HuH-7.5 (cell line): ENCODE measurements around the gene MSI2.
A peak's percentile ranks its signal among the peaks of the same experiment; 100 is the strongest.

Experiments used
- DNase-seq: peaks from one replicate; pipeline ENCODE4 v3.0.0; 2011; ENCODE audit warnings: low spot score

MSI2 gene

GRCh38 chr17:57395721-57396321 lies 139.5 kb downstream of the MSI2 start:
- DNase-seq: no peak

GRCh38 chr17:57396511-57396921 lies 140.2 kb downstream of the MSI2 start:
- no peak for DNase-seq

- no peak for DNase-seq
These were observed 141.1 kb downstream of the MSI2 start for GRCh38 chr17:57397402-57397801.

GRCh38 chr17:57399690-57400089 lies 143.4 kb downstream of the MSI2 start:
- no peak for DNase-seq

GRCh38 chr17:57400648-57401047 lies 144.3 kb downstream of the MSI2 start:
- DNase-seq: no peak

- DNase-seq: no peak
These were observed 145.5 kb downstream of the MSI2 start for GRCh38 chr17:57401556-57402488.

GRCh38 chr17:57402681-57403180 lies 146.4 kb downstream of the MSI2 start:
- DNase-seq: no peak

GRCh38 chr17:57403236-57403635 lies 146.9 kb downstream of the MSI2 start:
- no peak for DNase-seq

GRCh38 chr17:57404073-57404472 lies 147.8 kb downstream of the MSI2 start:
- peak; percentile 29 for DNase-seq

- DNase-seq: no peak
These were observed 148.6 kb downstream of the MSI2 start for GRCh38 chr17:57404795-57405490.

- DNase-seq: no peak
These were observed 149.3 kb downstream of the MSI2 start for GRCh38 chr17:57405491-57406072.

- DNase-seq: no peak
These were observed 150.0 kb downstream of the MSI2 start for GRCh38 chr17:57406131-57406980.

GRCh38 chr17:57406981-57407286 lies 150.6 kb downstream of the MSI2 start:
- no peak for DNase-seq

GRCh38 chr17:57407287-57408070 lies 151.2 kb downstream of the MSI2 start:
- peak; percentile 42 for DNase-seq

- DNase-seq: no peak
These were observed 151.9 kb downstream of the MSI2 start for GRCh38 chr17:57408071-57408811.

- no peak for DNase-seq
These were observed 153.8 kb downstream of the MSI2 start for GRCh38 chr17:57410169-57410568.

- DNase-seq: no peak
These were observed 156.3 kb downstream of the MSI2 start for GRCh38 chr17:57412520-57413096.

- DNase-seq: peak; percentile 75
These were observed 157.7 kb downstream of the MSI2 start for GRCh38 chr17:57413848-57414651.

- DNase-seq: no peak
These were observed 159.5 kb downstream of the MSI2 start for GRCh38 chr17:57415751-57416207.
